ENCODE data around the gene GMPPA. TPM values are rescaled to one million over a fixed set of nuclear protein-coding genes. Genes with fewer than 3 reads are reported as not detected.

The GMPPA gene
- polyA plus RNA-seq, 1 donor (not counting 4 experiments of a cell fraction or from before 2014, with no cell fraction given): 50.6 TPM

GRCh38 chr2:219551441-219552381, 53.0 kb downstream of the GMPPA start:
- no peak for TF ChIP-seq EZH2 (IDR thresholded peaks at IDR 0.05; ENCODE audit: low read length)
- TF ChIP-seq CTCF (optimal IDR thresholded peaks at IDR 0.05 in 1 of 3, IDR thresholded peaks at IDR 0.05 in 1 of 3, conservative IDR thresholded peaks at IDR 0.05 in 1 of 3; ENCODE audit: extremely low read depth in 1 of 3, insufficient read depth in 2 of 3, low read length in 3 of 3): no peak
- H2AFZ ChIP-seq (ENCODE audit: control insufficient read depth, low read length): peak overlapping the region; percentile 86
- no peaks in the 10 kb centered on the region for H3K4me1 ChIP-seq (ENCODE audit: control insufficient read depth, extremely low read depth, insufficient read depth, low read length)
- peak overlapping the region; percentile 36 for H3K27ac ChIP-seq (ENCODE audit: control insufficient read depth, insufficient read depth, low read length)
- H3K4me2 ChIP-seq (ENCODE audit: control insufficient read depth, extremely low read depth, insufficient read depth, low read depth, low read length): peak overlapping the region; percentile 91
- no peaks in the 10 kb centered on the region for H3K79me2 ChIP-seq (ENCODE audit: control insufficient read depth, insufficient read depth, low read length)
- DNase-seq (ENCODE audit: low read depth, low spot score) (no peak), FAIRE-seq (no peak)
- H3K9me3 ChIP-seq (ENCODE audit: control insufficient read depth, low read depth, low read length): no peaks in the 10 kb centered on the region
- no peaks in the 10 kb centered on the region for H3K9me1 ChIP-seq (ENCODE audit: control insufficient read depth, extremely low read depth, insufficient read depth, low read length)
- peak overlapping the region; percentile 57 to 72 (median 62) for H3K4me3 ChIP-seq (ENCODE audit: control insufficient read depth in 2 of 3, extremely low read depth in 1 of 3, insufficient read depth in 2 of 3, low read depth in 1 of 3, low read length in 3 of 3)
- peaks cover 9% of the 10 kb centered on the region for H3K27me3 ChIP-seq (ENCODE audit: control insufficient read depth, extremely low read depth, insufficient read depth, low read length)
- peak overlapping the region; percentile 65 for H3K9ac ChIP-seq (ENCODE audit: control insufficient read depth, extremely low read depth, insufficient read depth, low read length)
- no peaks in the 10 kb centered on the region for H3K36me3 ChIP-seq (ENCODE audit: control insufficient read depth in 2 of 2, extremely low read depth in 1 of 2, insufficient read depth in 2 of 2, low read length in 2 of 2)
- dilution Hi-C loops (cut with MboI; ENCODE audit: extremely low pct_ligation_motif_present, low sequenced_read_pairs): no loop called here
- no peaks in the 10 kb centered on the region for H4K20me1 ChIP-seq (ENCODE audit: control insufficient read depth, extremely low read depth, insufficient read depth, low read length)

GRCh38 chr2:219552382-219553167, 53.9 kb downstream of the GMPPA start:
- peak overlapping the region; percentile 86 for H2AFZ ChIP-seq (ENCODE audit: control insufficient read depth, low read length)
- H3K9me1 ChIP-seq (ENCODE audit: control insufficient read depth, extremely low read depth, insufficient read depth, low read length): no peaks in the 10 kb centered on the region
- dilution Hi-C loops (cut with MboI; ENCODE audit: extremely low pct_ligation_motif_present, low sequenced_read_pairs): no loop called here
- no peaks in the 10 kb centered on the region for H3K9me3 ChIP-seq (ENCODE audit: control insufficient read depth, low read depth, low read length)
- H4K20me1 ChIP-seq (ENCODE audit: control insufficient read depth, extremely low read depth, insufficient read depth, low read length): no peaks in the 10 kb centered on the region
- no peaks in the 10 kb centered on the region for H3K79me2 ChIP-seq (ENCODE audit: control insufficient read depth, insufficient read depth, low read length)
- H3K4me1 ChIP-seq (ENCODE audit: control insufficient read depth, extremely low read depth, insufficient read depth, low read length): no peaks in the 10 kb centered on the region
- peak overlapping the region; percentile 65 for H3K9ac ChIP-seq (ENCODE audit: control insufficient read depth, extremely low read depth, insufficient read depth, low read length)
- H3K4me2 ChIP-seq (ENCODE audit: control insufficient read depth, extremely low read depth, insufficient read depth, low read depth, low read length): peak overlapping the region; percentile 91
- DNase-seq (ENCODE audit: low read depth, low spot score) (no peak), FAIRE-seq (no peak)
- H3K27me3 ChIP-seq (ENCODE audit: control insufficient read depth, extremely low read depth, insufficient read depth, low read length): peaks cover 9% of the 10 kb centered on the region
- TF ChIP-seq EZH2 (IDR thresholded peaks at IDR 0.05; ENCODE audit: low read length) (no peak), CTCF (optimal IDR thresholded peaks at IDR 0.05 in 1 of 3, IDR thresholded peaks at IDR 0.05 in 1 of 3, conservative IDR thresholded peaks at IDR 0.05 in 1 of 3; ENCODE audit: extremely low read depth in 1 of 3, insufficient read depth in 2 of 3, low read length in 3 of 3) (no peak)
- no peaks in the 10 kb centered on the region for H3K36me3 ChIP-seq (ENCODE audit: control insufficient read depth in 2 of 2, extremely low read depth in 1 of 2, insufficient read depth in 2 of 2, low read length in 2 of 2)
- H3K4me3 ChIP-seq (ENCODE audit: control insufficient read depth in 2 of 3, extremely low read depth in 1 of 3, insufficient read depth in 2 of 3, low read depth in 1 of 3, low read length in 3 of 3): peak overlapping the region; percentile 62 to 72 (median 69)
- peak overlapping the region; percentile 36 for H3K27ac ChIP-seq (ENCODE audit: control insufficient read depth, insufficient read depth, low read length)
